Osteoblast (primary cell): ENCODE data around the gene PPP2R5C. TPM values are rescaled to one million over a fixed set of nuclear protein-coding genes. Genes with fewer than 3 reads are reported as not detected.
A peak's percentile ranks its signal among the peaks of the same experiment; 100 is the strongest.

Experiments used
- DNase-seq: peaks from one replicate; pipeline ENCODE4 v3.0.0; 2011; ENCODE audit warnings: low spot score, mixed read lengths; ENCODE audit not compliant: insufficient read length; ENCODE audit errors: missing footprints
- H2AFZ ChIP-seq: 2 replicates; pipeline ENCODE4 v1.6.0; 2011; ENCODE audit warnings: mild to moderate bottlenecking, low read length
- H3K27ac ChIP-seq: 2 replicates; pipeline ENCODE4 v1.5.1; 2011; ENCODE audit warnings: mild to moderate bottlenecking, low read depth, low read length, moderate library complexity
- H3K27me3 ChIP-seq: 2 replicates; pipeline ENCODE4 v1.6.0; 2012; ENCODE audit warnings: mild to moderate bottlenecking, control low read depth, inconsistent platforms, low read length, moderate library complexity; ENCODE audit not compliant: insufficient read depth
- H3K36me3 ChIP-seq: 2 replicates; pipeline ENCODE4 v1.5.1; 2011; ENCODE audit warnings: mild to moderate bottlenecking, low read length, control low read depth, moderate library complexity; ENCODE audit not compliant: insufficient read depth
- H3K4me1 ChIP-seq: 2 replicates; pipeline ENCODE4 v1.5.1; 2011; ENCODE audit warnings: mild to moderate bottlenecking, low read length, control low read depth, moderate library complexity; ENCODE audit not compliant: insufficient read depth
- H3K4me2 ChIP-seq: 2 replicates; pipeline ENCODE4 v1.6.0; 2011; ENCODE audit warnings: mild to moderate bottlenecking, low read length; ENCODE audit not compliant: insufficient read depth
- H3K4me3 ChIP-seq: fragments of 200-600 bp; sonication (generic); 3 replicates; pipeline ENCODE4 v1.5.1; 2012; ENCODE audit warnings: mild to moderate bottlenecking, low read length, inconsistent platforms; ENCODE audit not compliant: insufficient read depth
- H3K79me2 ChIP-seq: 2 replicates; pipeline ENCODE4 v1.6.0; 2012; ENCODE audit warnings: mild to moderate bottlenecking, low read length, control low read depth, inconsistent platforms; ENCODE audit not compliant: insufficient read depth
- H3K9me3 ChIP-seq: 2 replicates; pipeline ENCODE4 v1.5.1; 2011; ENCODE audit warnings: low read depth, low read length, control low read depth
- H4K20me1 ChIP-seq: 2 replicates; pipeline ENCODE4 v1.6.0; 2012; ENCODE audit warnings: mild to moderate bottlenecking, low read length, control low read depth; ENCODE audit not compliant: insufficient read depth
- small RNA-seq: library from RNA; depleted of rRNA; stranded (forward); fragments of <200 nt; gene quantifications from one replicate; pipeline ENCODE3, GENCODE V24; 2012
- total RNA-seq: library from RNA; depleted of rRNA; stranded (reverse); fragments of >200 nt; gene quantifications from 2 replicates; pipeline ENCODE4 v1.2.3, GENCODE V29; 2012
- TF ChIP-seq, protein P1 (sequence below): IDR thresholded peaks from 2 replicates; pipeline ENCODE4 v1.5.1; 2011; ENCODE audit warnings: mild to moderate bottlenecking, low read depth, low read length, moderate library complexity; ENCODE audit errors: extremely low read depth

Gene PPP2R5C
- total RNA-seq, 1 donor = 101 TPM

DNA sequence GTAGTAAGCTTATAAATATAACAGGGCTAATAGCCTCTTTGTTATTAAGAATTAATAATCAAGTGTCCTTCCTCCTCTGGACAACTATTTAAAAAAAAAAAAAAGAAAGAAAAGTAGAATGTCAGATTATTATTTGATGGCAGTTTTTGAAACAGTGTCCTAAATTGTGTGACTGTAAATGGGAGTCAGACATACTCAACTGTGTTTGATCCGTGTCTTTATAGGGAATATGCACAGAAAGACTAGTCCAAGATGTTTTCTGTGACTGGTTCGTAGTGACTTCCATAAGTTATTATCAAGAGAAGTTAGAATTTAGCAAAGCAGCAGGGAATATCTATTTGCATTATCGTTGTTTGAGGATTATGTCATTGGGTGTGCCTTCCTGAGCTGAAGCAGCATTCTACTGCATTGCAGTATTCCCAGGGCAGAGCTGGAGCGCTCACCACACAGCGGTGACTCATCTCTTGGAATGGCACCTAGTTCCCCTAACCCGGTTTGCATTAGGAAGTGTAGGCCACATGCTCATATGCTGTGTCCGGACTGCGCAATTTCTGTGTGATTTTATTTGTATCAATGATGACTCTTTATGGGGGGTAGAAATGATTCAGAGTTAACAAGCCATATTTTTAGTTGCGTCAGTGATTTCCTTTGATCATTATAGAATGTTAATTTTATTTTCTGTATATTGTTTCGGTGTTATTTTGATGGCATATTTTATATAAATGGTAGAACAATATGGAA lies 210.8 kb downstream of the PPP2R5C start:
- Histone ChIP-seq H3K27ac (peak overlapping the region; percentile 94), H3K4me2 (peak overlapping the region; percentile 66), H3K4me1 (peaks cover 38% of the 10 kb centered on the region), H3K36me3 (peaks cover 42% of the 10 kb centered on the region), H3K9me3 (no peaks in the 10 kb centered on the region), H3K79me2 (peaks cover 89% of the 10 kb centered on the region), H3K27me3 (no peaks in the 10 kb centered on the region), H3K4me3 (peak overlapping the region; percentile 44), H4K20me1 (peaks cover 13% of the 10 kb centered on the region), H2AFZ (no peak overlapping the region)
- DNase-seq = peak; percentile 94
- TF ChIP-seq, protein P1, sequence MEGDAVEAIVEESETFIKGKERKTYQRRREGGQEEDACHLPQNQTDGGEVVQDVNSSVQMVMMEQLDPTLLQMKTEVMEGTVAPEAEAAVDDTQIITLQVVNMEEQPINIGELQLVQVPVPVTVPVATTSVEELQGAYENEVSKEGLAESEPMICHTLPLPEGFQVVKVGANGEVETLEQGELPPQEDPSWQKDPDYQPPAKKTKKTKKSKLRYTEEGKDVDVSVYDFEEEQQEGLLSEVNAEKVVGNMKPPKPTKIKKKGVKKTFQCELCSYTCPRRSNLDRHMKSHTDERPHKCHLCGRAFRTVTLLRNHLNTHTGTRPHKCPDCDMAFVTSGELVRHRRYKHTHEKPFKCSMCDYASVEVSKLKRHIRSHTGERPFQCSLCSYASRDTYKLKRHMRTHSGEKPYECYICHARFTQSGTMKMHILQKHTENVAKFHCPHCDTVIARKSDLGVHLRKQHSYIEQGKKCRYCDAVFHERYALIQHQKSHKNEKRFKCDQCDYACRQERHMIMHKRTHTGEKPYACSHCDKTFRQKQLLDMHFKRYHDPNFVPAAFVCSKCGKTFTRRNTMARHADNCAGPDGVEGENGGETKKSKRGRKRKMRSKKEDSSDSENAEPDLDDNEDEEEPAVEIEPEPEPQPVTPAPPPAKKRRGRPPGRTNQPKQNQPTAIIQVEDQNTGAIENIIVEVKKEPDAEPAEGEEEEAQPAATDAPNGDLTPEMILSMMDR = no peak

DNA sequence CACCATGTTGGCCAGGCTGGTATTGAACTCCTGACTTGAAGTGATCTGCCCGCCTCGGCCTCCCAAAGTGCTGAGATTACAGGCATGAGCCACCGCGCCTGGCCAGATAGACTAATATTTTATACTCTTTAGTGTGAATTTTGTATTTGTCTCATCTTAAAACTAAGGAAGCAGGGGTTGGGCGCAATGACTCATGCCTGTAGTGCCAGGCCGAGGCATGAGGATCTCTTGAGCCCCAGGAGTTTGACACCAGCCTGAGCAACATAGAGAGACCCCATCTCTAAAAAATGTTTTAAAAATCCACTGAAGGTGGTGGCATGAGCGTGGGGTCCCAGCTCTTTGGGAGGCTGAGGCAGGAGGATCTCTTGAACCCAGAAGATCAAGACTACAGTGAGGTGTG lies 211.8 kb downstream of the PPP2R5C start:
- no peak overlapping the region for H3K4me3 ChIP-seq
- DNase-seq = no peak
- peak overlapping the region; percentile 66 for H3K4me2 ChIP-seq
- H3K27me3 ChIP-seq = no peaks in the 10 kb centered on the region
- H3K36me3 ChIP-seq = peaks cover 42% of the 10 kb centered on the region
- no peaks in the 10 kb centered on the region for H3K9me3 ChIP-seq
- TF ChIP-seq, protein P1 = no peak
- peaks cover 89% of the 10 kb centered on the region for H3K79me2 ChIP-seq
- H3K4me1 ChIP-seq = peaks cover 31% of the 10 kb centered on the region
- no peak overlapping the region for H2AFZ ChIP-seq
- peaks cover 5% of the 10 kb centered on the region for H4K20me1 ChIP-seq
- H3K27ac ChIP-seq = peak overlapping the region; percentile 94

DNA sequence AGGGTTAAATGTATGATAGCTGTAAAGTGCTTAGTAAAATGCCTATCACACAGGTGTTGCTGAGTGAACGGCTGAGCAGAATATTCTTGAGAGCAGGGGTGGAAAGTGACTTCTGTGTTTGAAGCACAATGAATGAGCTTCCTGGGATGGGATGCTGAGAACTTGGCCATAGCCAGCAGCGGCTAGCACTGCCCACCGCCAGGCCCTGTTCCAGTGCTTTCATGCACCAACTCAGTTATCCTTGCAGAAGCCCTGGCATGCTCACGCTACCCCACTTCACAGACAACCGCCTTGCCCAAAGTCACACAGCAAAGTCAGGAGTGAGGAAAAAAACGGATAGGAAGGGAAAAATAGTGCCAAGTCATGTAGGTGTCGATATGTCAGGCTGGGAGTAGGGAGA lies 213.7 kb downstream of the PPP2R5C start:
- no peak for DNase-seq
- H2AFZ ChIP-seq = no peak overlapping the region
- H3K36me3 ChIP-seq = peaks cover 44% of the 10 kb centered on the region
- H3K27me3 ChIP-seq = no peaks in the 10 kb centered on the region
- TF ChIP-seq, protein P1 = no peak
- H3K79me2 ChIP-seq = peaks cover 87% of the 10 kb centered on the region
- H3K9me3 ChIP-seq = no peaks in the 10 kb centered on the region
- H3K27ac ChIP-seq = peak overlapping the region; percentile 2
- H4K20me1 ChIP-seq = peaks cover 5% of the 10 kb centered on the region
- H3K4me3 ChIP-seq = no peak overlapping the region
- no peak overlapping the region for H3K4me2 ChIP-seq
- H3K4me1 ChIP-seq = peaks cover 47% of the 10 kb centered on the region

Small RNA genes within 50 kb of the gene (small RNA-seq; reads per million reads assigned to genes)
- not detected for gene AL118558.2
- not detected for gene RNU6-790P

Other genes starting within 250 kb of the PPP2R5C start
- gene DIO3, start 200.2 kb upstream of the PPP2R5C start, total RNA-seq = not detected in 2 replicates
- gene DYNC1H1, start 202.9 kb downstream of the PPP2R5C start, total RNA-seq = 332 and 340 TPM in 2 replicates